ENCODE measurements around the gene CEACAM4. TPM values are rescaled to one million over a fixed set of nuclear protein-coding genes. Genes with fewer than 3 reads are reported as not detected.

Gene CEACAM4
- not detected in 2 replicates for total RNA-seq (2021; fragmentation: NEBNext Ultra II Directional; extraction: Animal tissue kit (Norgen Biotek cat#: 25700))
- polyA plus RNA-seq (2011; rRNA removed) = not detected in 2 replicates
- not detected for polyA plus RNA-seq (2011; cell fraction: cytosol; rRNA removed)
- polyA plus RNA-seq (2011; cell fraction: nucleus; rRNA removed) = not detected
- not detected in 4 replicates for polyA plus RNA-seq (2012, experiment 1 of 2)
- polyA plus RNA-seq (2012, experiment 2 of 2) = not detected
- not detected for polyA plus RNA-seq (2013, experiment 1 of 2)
- not detected for polyA plus RNA-seq (2013, experiment 2 of 2)
- polyA minus RNA-seq (2011; rRNA and poly(A)+ RNA removed) = not detected in 2 replicates
- not detected for polyA minus RNA-seq (2011; cell fraction: cytosol; rRNA and poly(A)+ RNA removed)
- polyA minus RNA-seq (2011; cell fraction: nucleus; rRNA and poly(A)+ RNA removed) = not detected
- long read RNA-seq, experiment 1 = 0 reads
- long read RNA-seq, experiment 2 = 0 reads

DNA sequence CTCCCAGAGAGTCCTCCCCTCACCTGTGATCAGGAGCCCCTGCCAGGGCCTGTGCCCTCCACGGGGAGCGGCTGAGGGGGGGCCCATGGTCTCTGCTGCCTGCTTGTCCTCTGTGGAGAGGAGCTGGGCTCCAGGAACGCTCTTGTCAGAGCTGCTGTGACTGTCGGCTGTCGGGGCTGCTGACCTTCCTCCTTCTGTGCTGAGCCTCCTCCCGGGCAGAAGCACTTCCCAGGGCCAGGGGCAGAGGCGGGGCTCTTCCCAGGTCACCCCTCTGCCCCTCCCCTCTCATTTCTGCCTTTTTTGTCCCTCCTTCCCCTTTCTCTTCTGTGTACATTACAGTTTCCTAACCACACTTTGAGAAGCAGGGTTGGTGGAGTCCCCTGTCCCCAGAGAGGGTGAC is at the start of gene CEACAM4:
TSS of gene CEACAM4 (minus strand) at position 198 of the 400 bp plus-strand sequence. CDS start at position 87, 111 bp downstream.
- Histone ChIP-seq H3K79me2 (ENCODE audit: control insufficient read depth in 1 of 2, insufficient read depth in 2 of 2, low read length in 2 of 2) (no peaks in the 10 kb centered on the region), H2BK12ac (ENCODE audit: low read depth, low read length) (no peak within 1 kb of the TSS), H3K18ac (ENCODE audit: extremely low read depth, low read length) (no peak within 1 kb of the TSS), H2AFZ (ENCODE audit: low read length) (no peak within 1 kb of the TSS), H3K23me2 (ENCODE audit: low read depth, low read length) (no peaks in the 10 kb centered on the region; the same call in 1 of the 2 replicates), H2AK5ac (ENCODE audit: low read depth, low read length) (no peak within 1 kb of the TSS), H3K14ac (ENCODE audit: insufficient read length) (no peak within 1 kb of the TSS), H4K91ac (replicated peaks; ENCODE audit: insufficient read length, low read length) (no peak within 1 kb of the TSS), H2BK15ac (ENCODE audit: low read length) (no peak within 1 kb of the TSS), H3K79me1 (ENCODE audit: low read depth, low read length) (no peaks in the 10 kb centered on the region), H3K9me3 (ENCODE audit: insufficient read depth in 2 of 2, low read depth in 1 of 2, low read length in 1 of 2) (peaks cover 48 to 70% of the 10 kb centered on the region in 2 experiments), H3K4ac (replicated peaks; ENCODE audit: insufficient read length, low read depth, low read length) (no peak within 1 kb of the TSS), H4K5ac (ENCODE audit: insufficient read length, low read depth, low read length) (no peak within 1 kb of the TSS), H2BK120ac (replicated peaks; ENCODE audit: low read depth, low read length) (no peak within 1 kb of the TSS), H3K27ac (ENCODE audit: low read depth, low read length) (no peak within 1 kb of the TSS), H3K23ac (ENCODE audit: insufficient read length) (no peak within 1 kb of the TSS), H3K4me1 (replicated peaks in 1 of 4; ENCODE audit: control insufficient read depth in 3 of 4, insufficient read depth in 4 of 4, low read length in 3 of 4) (no peaks in the 10 kb centered on the region), H3K4me2 (ENCODE audit: insufficient read depth in 1 of 2, low read depth in 2 of 2, low read length in 2 of 2) (no peak within 1 kb of the TSS), H3K9ac (replicated peaks in 1 of 4; ENCODE audit: extremely low read depth in 1 of 4, low read depth in 3 of 4, low read length in 3 of 4) (no peak within 1 kb of the TSS), H4K8ac (ENCODE audit: extremely low read depth, insufficient read depth, low read length) (no peak within 1 kb of the TSS), H3K36me3 (ENCODE audit: control insufficient read depth in 2 of 4, insufficient read depth in 4 of 4, low read length in 3 of 4) (no peaks in the 10 kb centered on the region), H3K56ac (replicated peaks; ENCODE audit: insufficient read length, low read depth, low read length) (no peak within 1 kb of the TSS), H3K4me3 (ENCODE audit: extremely low read depth in 1 of 4, insufficient read depth in 2 of 4, low read depth in 3 of 4, low read length in 4 of 4) (no peak within 1 kb of the TSS), H2BK5ac (ENCODE audit: low read depth, low read length) (no peak within 1 kb of the TSS), H4K20me1 (replicated peaks in 1 of 2; ENCODE audit: control insufficient read depth in 1 of 2, insufficient read depth in 2 of 2, low read length in 2 of 2) (no peaks in the 10 kb centered on the region), H3K27me3 (replicated peaks in 1 of 4; ENCODE audit: control insufficient read depth in 3 of 4, extremely low read depth in 1 of 4, insufficient read depth in 3 of 4, low read length in 3 of 4) (no peaks in the 10 kb centered on the region), H2BK20ac (ENCODE audit: low read length) (no peak within 1 kb of the TSS)
- no peak for TF ChIP-seq BRCA1 (IDR thresholded peaks at IDR 0.05; ENCODE audit: low read depth, low read length)
- no peak for TF ChIP-seq BACH1 (IDR thresholded peaks at IDR 0.05; ENCODE audit: low read length)
- no peak for TF ChIP-seq SUZ12 (IDR thresholded peaks at IDR 0.05; ENCODE audit: low read length)
- TF ChIP-seq SIRT6 (IDR thresholded peaks at IDR 0.05; ENCODE audit: low read length) = no peak
- no peak for TF ChIP-seq KDM1A (IDR thresholded peaks at IDR 0.05; ENCODE audit: borderline replicate concordance, low read length)
- DNase-seq (ENCODE audit: low read depth in 1 of 2, low spot score in 2 of 2) (no peak), FAIRE-seq (no peak)
- 79% methylated on average over 7 of the region's 7 CpGs; no CpG with 5 or more reads in 1 of the 2 experiments for WGBS, 2 experiments (ENCODE audit: extremely low coverage in 1 of 2, insufficient coverage in 1 of 2, insufficient read length in 1 of 2, insufficient replicate concordance in 2 of 2, low coverage in 1 of 2, low lambda C conversion rate in 2 of 2, missing lambda C conversion rate in 1 of 2)
- ChIA-PET POLR2A (ENCODE audit: partially characterized antibody) (no interaction called here), CTCF (ENCODE audit: partially characterized antibody) (interaction anchor here (0.6 kb wide), 1 partner anchor 77 kb away, joined by 4 read pairs; no protein-coding TSS in a partner anchor)
